AG10803 (cell line): ENCODE results near the gene OTULIN.

Experiments
- DNase-seq: peaks from one replicate; pipeline ENCODE4 v3.0.0; 2010; ENCODE audit warnings: low read depth
- H3K4me3 ChIP-seq: 2 replicates; pipeline ENCODE4 v1.5.1; 2011; ENCODE audit warnings: mild to moderate bottlenecking, low read length, control low read depth
- CTCF ChIP-seq: conservative IDR thresholded peaks from 2 replicates; pipeline ENCODE4 v1.5.1; 2011; ENCODE audit warnings: mild to moderate bottlenecking, low read length, control low read depth, inconsistent platforms

Gene OTULIN

DNA sequence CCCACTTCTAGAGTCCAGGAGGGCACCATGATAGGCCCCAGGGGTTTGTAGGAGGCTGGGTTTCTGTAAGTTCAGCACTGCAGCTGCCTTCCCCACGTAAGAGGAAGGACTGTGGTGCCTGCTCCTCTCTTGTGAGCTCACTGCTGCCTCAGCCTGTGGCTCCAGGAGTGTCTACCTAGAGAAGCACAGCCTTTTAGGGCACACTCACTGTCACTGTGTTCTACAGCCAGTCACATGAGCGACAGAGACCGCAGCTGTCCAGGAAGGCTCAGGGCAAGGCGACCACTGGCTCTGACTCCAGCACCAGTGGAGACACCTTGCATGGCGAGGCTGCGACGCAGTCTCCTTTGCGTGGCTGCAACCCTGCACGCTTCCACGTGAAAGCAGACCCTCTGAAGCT, 72.8 kb downstream of the OTULIN start:
- no peak for TF ChIP-seq CTCF
- no peak for DNase-seq

DNA sequence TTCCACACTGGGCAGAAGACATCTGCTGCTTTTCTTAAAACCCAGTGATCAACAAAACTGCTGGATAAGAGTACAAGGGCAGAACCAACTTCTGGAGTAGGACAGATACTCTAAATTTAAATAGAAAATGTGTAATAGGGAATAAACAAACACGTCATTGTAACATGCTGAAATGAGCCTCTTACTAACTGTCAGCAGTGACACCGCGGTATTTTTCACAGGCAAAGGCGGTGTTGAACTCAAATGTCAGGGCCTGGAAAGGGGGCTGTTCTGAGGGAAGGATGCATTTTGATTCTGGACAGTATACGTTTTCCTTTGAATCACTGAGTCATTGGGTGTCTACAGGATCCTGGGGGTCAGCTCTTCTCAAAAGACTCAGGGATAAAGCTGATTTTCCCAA, 73.5 kb downstream of the OTULIN start:
- no peak overlapping the region for H3K4me3 ChIP-seq
- TF ChIP-seq CTCF = no peak
- no peak for DNase-seq

More for the DNA sequence above, 72.8 kb downstream of the OTULIN start:
- no peak overlapping the region for H3K4me3 ChIP-seq

DNA sequence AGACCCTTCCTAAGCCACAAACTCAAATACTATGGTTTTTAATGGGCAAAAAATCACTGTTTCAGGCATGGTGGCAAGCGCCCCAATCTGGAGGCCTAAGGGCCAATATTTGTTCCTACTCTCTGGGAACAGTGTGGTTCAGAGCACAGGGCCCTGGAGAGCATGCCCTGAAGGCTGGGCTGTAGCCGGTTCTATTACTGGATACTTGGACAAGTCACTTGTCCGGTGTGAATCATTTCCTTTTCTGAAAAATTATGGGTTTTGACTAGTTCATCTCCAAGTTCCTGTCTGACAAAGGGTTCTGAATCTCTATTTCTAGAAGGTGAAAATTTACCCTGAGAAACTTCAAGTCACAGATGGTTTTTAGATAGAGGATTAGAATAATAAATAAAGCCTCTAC, 75.0 kb downstream of the OTULIN start:
- no peak for TF ChIP-seq CTCF
- no peak overlapping the region for H3K4me3 ChIP-seq
- DNase-seq = peak; percentile 41

DNA sequence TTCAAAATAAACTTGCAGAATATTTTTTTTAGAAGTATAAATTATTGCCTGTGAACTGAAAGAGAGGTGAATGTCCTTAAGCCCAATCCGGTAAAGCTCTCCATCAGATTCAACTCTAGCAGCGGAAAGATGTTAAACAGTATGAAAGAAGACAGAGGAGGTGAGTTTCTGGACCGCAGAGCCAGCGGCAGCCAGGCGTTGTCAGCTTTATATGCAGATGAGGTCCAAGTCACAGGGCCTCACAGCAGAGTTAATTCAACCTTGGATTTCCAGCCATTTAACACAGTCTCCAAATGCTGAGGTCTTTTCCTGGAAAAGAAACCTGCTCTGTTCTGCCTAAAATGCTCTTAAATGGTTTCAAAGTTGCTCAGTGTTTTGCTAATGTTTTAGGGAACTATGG, 75.5 kb downstream of the OTULIN start:
- DNase-seq = no peak
- TF ChIP-seq CTCF = no peak
- H3K4me3 ChIP-seq = no peak overlapping the region

- no peak for DNase-seq
- no peak for TF ChIP-seq CTCF
- no peak overlapping the region for H3K4me3 ChIP-seq
Measured at GRCh38 chr5:14741131-14741530, 76.6 kb downstream of the OTULIN start.

DNA sequence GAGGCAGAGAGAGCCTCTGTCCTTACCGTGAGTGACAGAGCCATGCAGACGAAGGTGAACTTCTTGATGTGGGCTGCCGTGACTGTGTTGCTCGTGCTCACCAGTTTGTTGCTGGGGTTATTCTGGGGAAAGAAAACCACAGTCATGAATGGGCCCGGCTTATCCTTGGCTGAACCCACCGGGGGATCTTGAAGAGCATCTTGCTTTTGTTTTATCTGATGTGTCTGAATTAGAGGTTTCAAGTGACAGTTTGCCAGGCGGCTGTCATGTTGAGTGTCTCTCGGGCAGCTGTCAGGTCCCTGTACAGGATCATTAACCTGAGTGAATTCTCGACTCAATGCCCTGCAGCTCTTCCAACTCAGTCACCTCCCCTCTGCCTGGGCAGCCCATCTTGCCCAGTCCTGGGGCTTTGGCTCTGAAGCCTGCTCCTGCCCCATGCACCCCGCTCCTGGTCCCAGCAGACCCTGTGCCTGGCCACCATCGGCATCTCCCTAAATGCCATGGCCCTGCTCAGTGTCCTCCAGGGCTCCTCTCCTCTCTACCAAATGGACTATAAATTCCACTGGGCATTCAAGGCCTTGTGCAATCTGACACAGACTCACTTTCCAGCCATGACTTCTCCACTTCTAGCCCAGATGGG, 77.4 kb downstream of the OTULIN start:
- H3K4me3 ChIP-seq = no peak overlapping the region
- TF ChIP-seq CTCF = no peak
- DNase-seq = no peak

DNA sequence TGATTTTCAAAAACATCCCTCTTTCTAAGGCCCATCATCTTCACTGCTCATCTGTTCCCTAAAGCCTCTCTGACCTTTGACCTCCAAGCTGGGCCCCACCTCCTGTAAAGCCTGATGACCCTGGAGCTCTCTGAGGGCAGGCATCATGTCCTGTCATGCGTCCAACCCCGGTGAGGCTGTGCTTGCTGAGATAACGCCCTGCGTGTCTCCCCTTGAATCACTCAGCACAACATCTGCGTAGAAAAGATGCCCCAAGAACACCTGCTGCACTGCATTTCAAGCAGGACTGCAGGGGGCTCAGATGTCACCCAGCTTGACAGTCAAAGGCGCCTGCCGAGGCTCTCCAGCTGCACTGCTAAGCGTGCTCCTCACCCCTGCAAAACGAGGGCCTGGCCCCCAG, 78.0 kb downstream of the OTULIN start:
- DNase-seq = no peak
- TF ChIP-seq CTCF = no peak
- no peak overlapping the region for H3K4me3 ChIP-seq
